PC-9 (cell line): Measurements from ENCODE around the gene RAMACL. TPM values are rescaled to one million over a fixed set of nuclear protein-coding genes. Genes with fewer than 3 reads are reported as not detected.

Experiments
- BruUV-seq: library from RNA; stranded (reverse); fragments of 400-500 nt; replicated peaks from 2 replicates; lab custom pipeline; 2021; lab: Mats Ljungman, UMichigan
- CTCF ChIA-PET: fragments of 300-600 bp; sonication (Branson Sonifier 250); formaldehyde crosslinking; loops from one replicate; lab custom pipeline; 2022; ENCODE audit warnings: antibody characterized with exemption; lab: Charles Lee
- POLR2A ChIA-PET: fragments of 300-600 bp; sonication (Branson Sonifier 250); formaldehyde crosslinking; loops from one replicate; lab custom pipeline; 2022; ENCODE audit warnings: antibody characterized with exemption; ENCODE audit not compliant: unreplicated experiment; lab: Charles Lee
- DNase-seq, 2 experiments: peaks; one replicate each; pipeline versions ENCODE4 v3.0.0 to v3.0.0-alpha.2; 2015 to 2022; ENCODE audit warnings: mixed read lengths in 1 of 2
- H2AFZ ChIP-seq: fragments of 200-600 bp; sonication (generic); 2 replicates; pipeline ENCODE4 v1.8.1; 2017; ENCODE audit warnings: antibody characterized with exemption
- H3F3A ChIP-seq: fragments of 200-600 bp; sonication (generic); 2 replicates; pipeline ENCODE4 v1.8.1; 2017; ENCODE audit warnings: antibody characterized with exemption, mild to moderate bottlenecking, low read depth; ENCODE audit not compliant: insufficient read depth
- H3K27ac ChIP-seq: fragments of 200-600 bp; sonication (generic); 2 replicates; pipeline ENCODE4 v1.6.1; 2016; ENCODE audit warnings: mixed run types
- H3K27me3 ChIP-seq: fragments of 200-600 bp; sonication (generic); 2 replicates; pipeline ENCODE4 v1.6.1; 2016; ENCODE audit warnings: low read depth, mixed run types; ENCODE audit not compliant: insufficient read depth
- H3K36me3 ChIP-seq: fragments of 200-600 bp; sonication (generic); 2 replicates; pipeline ENCODE4 v1.6.1; 2016; ENCODE audit warnings: low read depth, mixed run types
- H3K4me1 ChIP-seq: fragments of 200-600 bp; sonication (generic); replicated peaks from 2 replicates; pipeline ENCODE4 v1.6.1; 2016; ENCODE audit warnings: mixed run types; ENCODE audit not compliant: insufficient read depth
- H3K4me2 ChIP-seq: fragments of 200-600 bp; sonication (generic); 2 replicates; pipeline ENCODE4 v1.6.1; 2017; ENCODE audit warnings: mixed run types
- H3K4me3 ChIP-seq: fragments of 200-600 bp; sonication (generic); 2 replicates; pipeline ENCODE4 v1.6.1; 2016; ENCODE audit warnings: mixed run types
- H3K79me2 ChIP-seq: fragments of 200-600 bp; sonication (generic); 2 replicates; pipeline ENCODE4 v1.6.1; 2017; ENCODE audit warnings: low read depth, mixed run types
- H3K9me2 ChIP-seq: fragments of 200-600 bp; sonication (generic); 2 replicates; pipeline ENCODE4 v1.8.1; 2017; ENCODE audit warnings: mild to moderate bottlenecking; ENCODE audit not compliant: insufficient read depth
- H3K9me3 ChIP-seq: fragments of 200-600 bp; sonication (generic); 2 replicates; pipeline ENCODE4 v1.8.1; 2016; ENCODE audit warnings: low read depth; ENCODE audit not compliant: insufficient read depth
- H4K20me1 ChIP-seq: fragments of 200-600 bp; sonication (generic); 2 replicates; pipeline ENCODE4 v1.8.1; 2017; ENCODE audit not compliant: insufficient read depth
- CTCF ChIP-seq: fragments of 200-600 bp; sonication (generic); conservative IDR thresholded peaks from 2 replicates; pipeline ENCODE4 v1.6.1; 2017; ENCODE audit warnings: mixed run types, antibody characterized with exemption, mild to moderate bottlenecking, moderate library complexity
- EZH2 ChIP-seq: fragments of 200-600 bp; sonication (generic); IDR thresholded peaks from 2 replicates; pipeline ENCODE4 v1.8.0; 2017; ENCODE audit warnings: antibody characterized with exemption, low read depth
- intact Hi-C: fragments of 100-400 bp; cut with micrococcal nuclease; formaldehyde crosslinking; loops from one replicate; pipeline ENCODE4 v1.10.0; 2022; ENCODE audit not compliant: unreplicated experiment
- total RNA-seq: library from RNA; stranded (reverse); gene quantifications from 2 replicates; pipeline ENCODE4 v1.2.3, GENCODE V29; 2021

Gene RAMACL
- total RNA-seq, 1 experiment from 2014 or later, result 0.52 TPM

- Histone ChIP-seq H3F3A (peaks cover 12% of the 10 kb centered on the region), H3K4me3 (peak overlapping the region; percentile 91), H3K79me2 (peaks cover 24% of the 10 kb centered on the region), H4K20me1 (no peaks in the 10 kb centered on the region), H2AFZ (peak overlapping the region; percentile 89), H3K9me3 (no peaks in the 10 kb centered on the region), H3K9me2 (no peaks in the 10 kb centered on the region), H3K36me3 (no peaks in the 10 kb centered on the region), H3K4me1 (peaks cover 37% of the 10 kb centered on the region), H3K27me3 (no peaks in the 10 kb centered on the region), H3K27ac (peak overlapping the region; percentile 30), H3K4me2 (peak overlapping the region; percentile 80)
- no TSS peak for BruUV-seq
- POLR2A ChIA-PET, result interaction anchor here (0.6 to 0.8 kb wide), 3 partner anchors 25 to 69 kb away, joined by 3 to 4 read pairs (median 3); no protein-coding TSS in a partner anchor
- CTCF ChIA-PET, result no interaction called here
- TF ChIP-seq EZH2, result no peak
- intact Hi-C loops, result loop anchor here (1.0 to 10.0 kb wide), 8 partner anchors 52 to 368 kb away; partner anchors contain the start of genes CEP43 and MPC1
- peak; percentile 17 to 46 for DNase-seq
These were observed 39.9 kb upstream of the RAMACL start for GRCh38 chr6:166626177-166627032.

GRCh38 chr6:166625356-166625755 lies 38.9 kb upstream of the RAMACL start:
- peak overlapping the region; percentile 80 for H3K4me2 ChIP-seq
- no peak for TF ChIP-seq EZH2
- no peak for TF ChIP-seq CTCF
- H3K4me3 ChIP-seq, result peak overlapping the region; percentile 91; the same call in 1 of the 2 replicates
- POLR2A ChIA-PET, result no interaction called here
- intact Hi-C loops, result loop anchor here (5.0 to 10.0 kb wide), 2 partner anchors 122 to 369 kb away; partner anchors contain the start of gene CEP43
- DNase-seq, result no peak
- H3K4me1 ChIP-seq, result peaks cover 47% of the 10 kb centered on the region
- no TSS peak for BruUV-seq
- peaks cover 19% of the 10 kb centered on the region for H3F3A ChIP-seq
- H3K36me3 ChIP-seq, result no peaks in the 10 kb centered on the region
- peaks cover 29% of the 10 kb centered on the region for H3K79me2 ChIP-seq
- no peaks in the 10 kb centered on the region for H3K9me3 ChIP-seq
- no peak overlapping the region for H2AFZ ChIP-seq
- CTCF ChIA-PET, result no interaction called here
- no peaks in the 10 kb centered on the region for H3K9me2 ChIP-seq
- no peak overlapping the region for H3K27ac ChIP-seq
- no peaks in the 10 kb centered on the region for H3K27me3 ChIP-seq
- H4K20me1 ChIP-seq, result no peaks in the 10 kb centered on the region

GRCh38 chr6:166624275-166624674 lies 37.8 kb upstream of the RAMACL start:
- Histone ChIP-seq H3K36me3 (no peaks in the 10 kb centered on the region), H3K79me2 (peaks cover 31% of the 10 kb centered on the region), H3K9me2 (no peaks in the 10 kb centered on the region), H3K9me3 (no peaks in the 10 kb centered on the region), H3K4me2 (no peak overlapping the region), H4K20me1 (no peaks in the 10 kb centered on the region), H3K4me3 (no peak overlapping the region), H3K27me3 (no peaks in the 10 kb centered on the region), H2AFZ (no peak overlapping the region), H3K4me1 (peaks cover 58% of the 10 kb centered on the region), H3F3A (peaks cover 27% of the 10 kb centered on the region), H3K27ac (no peak overlapping the region)
- no peak for TF ChIP-seq CTCF
- no peak for TF ChIP-seq EZH2
- intact Hi-C loops, result loop anchor here (10.0 kb wide), 1 partner anchor 371 kb away; the partner anchor contains the start of gene CEP43
- DNase-seq, result no peak
- BruUV-seq, result no TSS peak
- CTCF ChIA-PET, result no interaction called here
- POLR2A ChIA-PET, result no interaction called here
